Adrenal gland (tissue), 5 donors: ENCODE measurements around the gene ANKLE2.

Experiments used
- CTCF ChIP-seq, 6 experiments: fragments of 450-650 bp in 4 of 6; fragments of 200-600 bp in 2 of 6; sonication (generic) in 1 of 6; IDR thresholded peaks; 1 replicate in 5 of 6; 2 replicates in 1 of 6; pipeline versions ENCODE4 v1.5.1 to v1.8.0; 2016 to 2021; ENCODE audit warnings: antibody characterized with exemption in 6 of 6, mild to moderate bottlenecking in 2 of 6, moderate library complexity in 1 of 6
- POLR2A ChIP-seq, 2 donors: fragments of 450-650 bp; IDR thresholded peaks; one replicate each; pipeline ENCODE4 v1.6.1; 2017; ENCODE audit warnings: antibody characterized with exemption in 2 of 2, mild to moderate bottlenecking in 2 of 2, moderate library complexity in 1 of 2
- donor health status: DM: no; HTN: no; CAD: no.

GRCh38 chr12:132774159-132774558 is 12.5 kb upstream of the ANKLE2 start:
- TF ChIP-seq CTCF (IDR thresholded peaks at IDR 0.05): no peak
- TF ChIP-seq POLR2A (IDR thresholded peaks at IDR 0.05): no peak
